OCI-LY1 (cell line): ENCODE results near the gene GHITM.
"Not testable (repeated sequence)": the region's sequence is repeated elsewhere in the genome, so short reads cannot be mapped to it uniquely, and the experiment has no call there.

Experiments used
- H2AFZ ChIP-seq: fragments of 200-600 bp; sonication (generic), shearing (Covaris generic); 2 replicates; pipeline ENCODE4 v1.6.0; 2014; ENCODE audit warnings: antibody characterized with exemption, mild to moderate bottlenecking, low read length
- H3F3A ChIP-seq: fragments of 200-600 bp; sonication (generic), shearing (Covaris generic); 2 replicates; pipeline ENCODE4 v1.6.0; 2014; ENCODE audit warnings: mild to moderate bottlenecking, antibody characterized with exemption, low read length, moderate library complexity; ENCODE audit not compliant: insufficient read depth
- H3K27ac ChIP-seq: fragments of 200-600 bp; sonication (generic); 2 replicates; pipeline ENCODE4 v1.5.1; 2014; ENCODE audit warnings: low read length, mixed run types, mild to moderate bottlenecking, low read depth; ENCODE audit not compliant: poor library complexity, severe bottlenecking
- H3K27me3 ChIP-seq: fragments of 200-600 bp; sonication (generic); 2 replicates; pipeline ENCODE4 v1.6.0; 2014; ENCODE audit warnings: antibody characterized with exemption, mild to moderate bottlenecking, low read length, moderate library complexity; ENCODE audit not compliant: insufficient read depth
- H3K36me3 ChIP-seq: fragments of 200-600 bp; sonication (generic); 2 replicates; pipeline ENCODE4 v1.6.1; 2014; ENCODE audit warnings: mild to moderate bottlenecking, antibody characterized with exemption, low read length, moderate library complexity, mixed read lengths; ENCODE audit not compliant: insufficient read depth
- H3K4me1 ChIP-seq: fragments of 200-600 bp; sonication (generic); 2 replicates; pipeline ENCODE4 v1.5.1; 2014; ENCODE audit warnings: mild to moderate bottlenecking, low read length, moderate library complexity; ENCODE audit not compliant: insufficient read depth, severe bottlenecking
- H3K4me2 ChIP-seq: fragments of 200-600 bp; sonication (generic), shearing (Covaris generic); 2 replicates; pipeline ENCODE4 v1.6.1; 2014; ENCODE audit warnings: low read length
- H3K4me3 ChIP-seq: fragments of 200-600 bp; sonication (generic); 2 replicates; pipeline ENCODE4 v1.5.1; 2014; ENCODE audit warnings: low read length, low read depth, mild to moderate bottlenecking, mixed read lengths; ENCODE audit not compliant: poor library complexity, severe bottlenecking
- H3K79me2 ChIP-seq: fragments of 200-600 bp; shearing (Covaris generic); 2 replicates; pipeline ENCODE4 v1.6.1; 2016; ENCODE audit warnings: mixed run types, low read length, mixed read lengths; ENCODE audit not compliant: insufficient read depth
- H3K9ac ChIP-seq: fragments of 200-600 bp; sonication (generic), shearing (Covaris generic); 2 replicates; pipeline ENCODE4 v1.6.1; 2014; ENCODE audit warnings: mild to moderate bottlenecking, low read length, mixed read lengths
- H3K9me2 ChIP-seq: fragments of 200-600 bp; sonication (generic), shearing (Covaris generic); 2 replicates; pipeline ENCODE4 v1.6.1; 2014; ENCODE audit warnings: low read depth, mild to moderate bottlenecking, low read length, mixed read lengths
- H3K9me3 ChIP-seq: fragments of 200-600 bp; shearing (Covaris generic); 2 replicates; pipeline ENCODE4 v1.6.1; 2014; ENCODE audit warnings: low read length, mixed read lengths
- H4K20me1 ChIP-seq: fragments of 200-600 bp; sonication (generic), shearing (Covaris generic); 2 replicates; pipeline ENCODE4 v1.6.0; 2016; ENCODE audit warnings: mild to moderate bottlenecking, low read length; ENCODE audit not compliant: insufficient read depth
- EZH2 ChIP-seq: fragments of 200-600 bp; sonication (generic), shearing (Covaris generic); IDR thresholded peaks from 2 replicates; pipeline ENCODE4 v1.8.0; 2017; ENCODE audit warnings: borderline replicate concordance, mixed run types, mild to moderate bottlenecking, antibody characterized with exemption, low read length, moderate library complexity, mixed read lengths
- TF ChIP-seq, protein P1 (sequence below): fragments of 200-600 bp; sonication (generic), shearing (Covaris generic); IDR thresholded peaks from 2 replicates; pipeline ENCODE4 v1.5.1; 2017; ENCODE audit warnings: mild to moderate bottlenecking, antibody characterized with exemption, low read length, moderate library complexity, mixed read lengths

GHITM gene

DNA sequence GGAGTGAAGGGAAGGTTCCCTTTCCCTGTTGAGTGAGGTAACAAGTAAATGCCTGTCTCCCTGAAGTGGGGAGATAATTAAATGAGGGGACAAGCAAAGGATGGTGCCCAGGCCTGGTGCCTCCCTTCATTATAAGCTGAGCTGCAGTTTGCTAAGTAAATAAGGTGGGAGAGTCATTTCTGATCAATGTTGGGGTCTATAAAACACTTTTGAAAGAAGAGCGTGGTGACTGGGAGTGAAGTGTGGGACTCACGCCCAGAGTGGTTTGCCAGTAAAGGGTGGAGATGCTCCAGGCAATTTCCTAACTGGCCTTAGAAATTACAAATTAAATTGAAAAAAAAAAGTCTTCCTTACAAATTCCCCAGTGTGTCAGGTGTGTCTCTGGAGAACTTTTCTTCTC lies 24.7 kb downstream of the GHITM start:
- peak overlapping the region; percentile 1 for H3K27ac ChIP-seq
- H3K9me2 ChIP-seq = no peaks in the 10 kb centered on the region
- TF ChIP-seq EZH2 = no peak
- TF ChIP-seq, protein P1, sequence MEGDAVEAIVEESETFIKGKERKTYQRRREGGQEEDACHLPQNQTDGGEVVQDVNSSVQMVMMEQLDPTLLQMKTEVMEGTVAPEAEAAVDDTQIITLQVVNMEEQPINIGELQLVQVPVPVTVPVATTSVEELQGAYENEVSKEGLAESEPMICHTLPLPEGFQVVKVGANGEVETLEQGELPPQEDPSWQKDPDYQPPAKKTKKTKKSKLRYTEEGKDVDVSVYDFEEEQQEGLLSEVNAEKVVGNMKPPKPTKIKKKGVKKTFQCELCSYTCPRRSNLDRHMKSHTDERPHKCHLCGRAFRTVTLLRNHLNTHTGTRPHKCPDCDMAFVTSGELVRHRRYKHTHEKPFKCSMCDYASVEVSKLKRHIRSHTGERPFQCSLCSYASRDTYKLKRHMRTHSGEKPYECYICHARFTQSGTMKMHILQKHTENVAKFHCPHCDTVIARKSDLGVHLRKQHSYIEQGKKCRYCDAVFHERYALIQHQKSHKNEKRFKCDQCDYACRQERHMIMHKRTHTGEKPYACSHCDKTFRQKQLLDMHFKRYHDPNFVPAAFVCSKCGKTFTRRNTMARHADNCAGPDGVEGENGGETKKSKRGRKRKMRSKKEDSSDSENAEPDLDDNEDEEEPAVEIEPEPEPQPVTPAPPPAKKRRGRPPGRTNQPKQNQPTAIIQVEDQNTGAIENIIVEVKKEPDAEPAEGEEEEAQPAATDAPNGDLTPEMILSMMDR = no peak
- no peaks in the 10 kb centered on the region for H3F3A ChIP-seq
- H3K9ac ChIP-seq = no peak overlapping the region
- no peaks in the 10 kb centered on the region; the same call in 1 of the 2 replicates for H3K27me3 ChIP-seq
- peaks cover 21% of the 10 kb centered on the region for H3K4me1 ChIP-seq
- no peaks in the 10 kb centered on the region for H3K79me2 ChIP-seq
- H4K20me1 ChIP-seq = no peaks in the 10 kb centered on the region
- no peak overlapping the region for H3K4me2 ChIP-seq
- H3K4me3 ChIP-seq = no peak overlapping the region
- no peak overlapping the region for H2AFZ ChIP-seq
- H3K36me3 ChIP-seq = peaks cover 6% of the 10 kb centered on the region; the same call in 1 of the 2 replicates
- H3K9me3 ChIP-seq = no peaks in the 10 kb centered on the region

DNA sequence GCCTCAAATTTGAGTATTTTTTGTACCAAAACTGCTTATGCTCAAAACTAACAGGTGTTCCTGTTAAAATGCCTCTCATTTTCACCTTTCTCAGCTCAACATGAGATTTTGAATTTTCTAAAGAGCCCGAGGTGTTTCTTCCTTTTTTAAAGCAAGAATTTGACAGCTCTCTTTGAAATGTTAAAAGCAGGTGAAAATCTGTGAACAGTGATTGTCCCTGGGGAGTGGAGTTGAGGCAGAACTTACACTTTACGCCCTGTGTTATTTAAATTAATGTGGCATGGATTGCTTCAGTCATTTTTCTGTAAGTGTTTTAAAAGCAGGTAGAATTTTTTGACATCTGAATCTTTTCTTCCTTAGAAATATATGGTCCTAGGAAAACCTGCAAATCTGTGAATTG lies 25.1 kb downstream of the GHITM start:
- H3K27ac ChIP-seq = peak overlapping the region; percentile 21
- no peaks in the 10 kb centered on the region for H3K9me3 ChIP-seq
- H3K4me3 ChIP-seq = no peak overlapping the region
- H3K9me2 ChIP-seq = no peaks in the 10 kb centered on the region
- H3K4me1 ChIP-seq = peaks cover 21% of the 10 kb centered on the region
- no peak overlapping the region for H2AFZ ChIP-seq
- H4K20me1 ChIP-seq = no peaks in the 10 kb centered on the region
- H3F3A ChIP-seq = no peaks in the 10 kb centered on the region
- H3K79me2 ChIP-seq = no peaks in the 10 kb centered on the region
- H3K4me2 ChIP-seq = no peak overlapping the region; the same call in 1 of the 2 replicates
- TF ChIP-seq, protein P1 = no peak
- TF ChIP-seq EZH2 = no peak
- no peaks in the 10 kb centered on the region for H3K27me3 ChIP-seq
- H3K9ac ChIP-seq = no peak overlapping the region
- peaks cover 6% of the 10 kb centered on the region; the same call in 1 of the 2 replicates for H3K36me3 ChIP-seq

DNA sequence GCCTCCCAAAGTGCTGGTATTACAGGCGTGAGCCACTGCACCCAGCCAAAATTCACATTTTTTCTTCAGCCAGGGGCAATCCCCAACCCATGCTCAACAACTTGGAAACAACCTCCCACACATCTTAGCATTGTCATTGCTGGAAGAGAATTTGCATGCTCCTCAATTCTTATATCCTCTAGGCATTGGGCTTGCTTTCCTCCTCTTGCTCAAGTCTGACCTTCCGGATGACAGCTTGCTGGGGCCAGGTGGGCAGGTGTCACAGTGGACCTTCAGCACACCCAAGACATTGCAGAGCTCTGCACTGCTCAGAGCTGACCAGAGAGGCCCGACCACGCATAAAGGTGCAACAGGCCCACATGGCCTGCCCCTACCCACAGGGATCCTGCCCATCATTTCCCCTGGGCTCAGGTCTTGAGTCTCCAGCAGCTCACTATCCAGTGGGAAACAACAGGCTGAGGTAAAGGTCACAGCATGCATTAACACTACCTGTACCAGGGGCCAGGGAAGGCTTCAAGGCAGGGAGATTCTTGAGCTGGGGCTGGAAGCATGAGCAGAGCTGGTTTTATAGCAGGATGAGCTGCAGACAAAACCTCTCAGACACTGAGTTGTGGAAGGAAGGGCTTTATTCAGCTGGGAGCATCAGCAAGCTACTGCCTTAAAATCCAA lies 27.4 kb downstream of the GHITM start:
- TF ChIP-seq EZH2 = no peak
- TF ChIP-seq, protein P1 = no peak
- Histone ChIP-seq H3K9me3 (no peaks in the 10 kb centered on the region), H3K4me3 (no peak overlapping the region), H4K20me1 (no peaks in the 10 kb centered on the region), H2AFZ (no peak overlapping the region), H3K27me3 (no peaks in the 10 kb centered on the region), H3K79me2 (no peaks in the 10 kb centered on the region), H3F3A (no peaks in the 10 kb centered on the region), H3K4me1 (peaks cover 28% of the 10 kb centered on the region), H3K27ac (no peak overlapping the region), H3K9ac (no peak overlapping the region), H3K9me2 (no peaks in the 10 kb centered on the region), H3K36me3 (peaks cover 6% of the 10 kb centered on the region; the same call in 1 of the 2 replicates), H3K4me2 (no peak overlapping the region)

DNA sequence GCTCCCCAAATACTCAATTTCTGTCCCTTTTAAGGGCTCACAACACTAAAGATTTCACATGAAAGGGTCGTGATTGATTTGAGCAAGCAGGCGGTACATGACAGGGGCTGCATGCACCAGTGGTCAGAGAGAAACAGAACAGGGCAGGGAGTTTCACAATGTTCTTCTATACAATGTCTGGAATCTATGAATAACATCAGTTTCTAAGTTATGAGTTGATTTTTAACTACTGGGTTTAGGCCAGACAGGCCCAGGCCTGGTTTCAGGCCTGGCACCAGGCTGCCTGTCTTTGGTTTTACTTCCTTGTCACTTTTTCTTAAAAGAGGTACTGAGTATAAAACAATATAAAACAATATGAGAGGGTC lies 28.0 kb downstream of the GHITM start:
- H3K4me3 ChIP-seq, H3K79me2 ChIP-seq, H3K27me3 ChIP-seq, H3K27ac ChIP-seq, H3K9me2 ChIP-seq, H3K4me2 ChIP-seq, H3K9me3 ChIP-seq, H3K9ac ChIP-seq, H3F3A ChIP-seq, H3K36me3 ChIP-seq, H2AFZ ChIP-seq, H4K20me1 ChIP-seq: not testable (repeated sequence)
- peaks cover 33% of the 10 kb centered on the region for H3K4me1 ChIP-seq

DNA sequence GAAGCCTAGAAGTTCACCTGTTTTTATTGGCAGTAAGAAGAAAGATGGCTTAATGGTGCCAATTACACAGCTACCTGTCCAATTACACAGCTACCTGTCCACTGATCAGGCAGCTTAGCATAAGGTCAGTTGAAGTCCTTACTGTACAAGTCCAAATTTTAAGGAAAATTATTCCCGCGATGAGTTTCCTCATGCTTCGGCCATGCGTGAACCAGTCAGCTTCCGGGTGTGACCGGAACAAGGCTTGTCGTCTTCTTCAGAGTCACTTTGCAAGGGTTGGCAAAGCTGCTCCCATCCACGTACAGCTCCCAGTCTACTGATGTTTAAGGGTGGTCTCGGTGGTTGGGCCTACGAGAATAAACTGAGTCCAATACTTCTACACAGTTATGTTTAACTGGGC lies 29.1 kb downstream of the GHITM start:
- not testable (repeated sequence) for H3K9ac ChIP-seq, H3F3A ChIP-seq, H3K79me2 ChIP-seq, H3K4me3 ChIP-seq, H4K20me1 ChIP-seq, H3K9me3 ChIP-seq, H2AFZ ChIP-seq, H3K9me2 ChIP-seq, H3K27me3 ChIP-seq, H3K4me2 ChIP-seq, H3K36me3 ChIP-seq, H3K27ac ChIP-seq
- H3K4me1 ChIP-seq = peaks cover 42% of the 10 kb centered on the region
